Neural crest cell (in vitro differentiated cells): ENCODE results near the gene SBK2. TPM values are rescaled to one million over a fixed set of nuclear protein-coding genes. Genes with fewer than 3 reads are reported as not detected.

ENCODE experiments used
- DNase-seq: peaks from one replicate; pipeline ENCODE4 v3.0.0; 2021; ENCODE audit warnings: low read depth, mixed read lengths, low spot score
- H3K27ac Mint-ChIP-seq: one replicate; pipeline ENCODE4 v1.8.0; 2021; ENCODE audit warnings: mild to moderate bottlenecking, mixed read lengths; ENCODE audit not compliant: unreplicated experiment
- H3K27me3 Mint-ChIP-seq: 2 replicates; pipeline ENCODE4 v1.8.0; 2021; ENCODE audit warnings: low read depth, mild to moderate bottlenecking, mixed read lengths
- H3K36me3 Mint-ChIP-seq: 2 replicates; pipeline ENCODE4 v1.8.0; 2021; ENCODE audit warnings: low read depth, mild to moderate bottlenecking, mixed read lengths
- H3K4me1 Mint-ChIP-seq: 2 replicates; pipeline ENCODE4 v1.8.0; 2021; ENCODE audit warnings: mixed read lengths
- H3K4me3 Mint-ChIP-seq: one replicate; pipeline ENCODE4 v1.8.0; 2021; ENCODE audit warnings: mild to moderate bottlenecking, mixed read lengths
- H3K9me3 Mint-ChIP-seq: 2 replicates; pipeline ENCODE4 v1.8.0; 2021; ENCODE audit warnings: mixed read lengths
- total RNA-seq: library from RNA; stranded (reverse); gene quantifications from 2 replicates; pipeline ENCODE4 v1.2.1, GENCODE V29; 2021
- TF ChIP-seq, protein P1 (sequence below): fragments of 200-600 bp; sonication (generic); conservative IDR thresholded peaks from 2 replicates; pipeline ENCODE4 v1.5.0; 2021; ENCODE audit warnings: antibody characterized with exemption, mild to moderate bottlenecking

The SBK2 gene
- total RNA-seq, 1 donor from 2014 or later = not detected

DNA sequence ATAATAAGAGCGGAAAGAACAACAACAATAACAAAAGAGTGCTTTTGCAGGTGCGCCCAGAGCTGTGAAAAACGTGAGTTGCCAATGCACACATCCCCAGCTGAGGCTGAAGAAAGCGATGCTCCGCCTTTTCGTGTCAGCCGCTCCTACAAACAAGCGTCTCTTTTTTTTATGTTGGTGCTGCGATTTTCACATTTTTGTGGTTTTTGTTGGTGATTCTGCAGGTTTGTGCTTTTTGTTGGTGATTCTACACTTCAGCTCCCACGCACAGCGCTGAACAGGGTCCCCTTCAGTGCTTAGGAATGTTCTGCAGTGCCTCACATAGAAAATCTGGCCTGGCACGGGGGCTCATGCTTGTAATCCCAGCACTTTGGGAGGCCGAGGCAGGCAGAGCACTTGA is 15.7 kb upstream of the SBK2 start:
- H3K27me3 Mint-ChIP-seq = peaks cover 34% of the 10 kb centered on the region
- H3K9me3 Mint-ChIP-seq = no peaks in the 10 kb centered on the region
- H3K36me3 Mint-ChIP-seq = no peaks in the 10 kb centered on the region
- no peak overlapping the region for H3K27ac Mint-ChIP-seq
- H3K4me3 Mint-ChIP-seq = no peak overlapping the region
- peaks cover 29% of the 10 kb centered on the region for H3K4me1 Mint-ChIP-seq
- DNase-seq = no peak
- TF ChIP-seq, protein P1, sequence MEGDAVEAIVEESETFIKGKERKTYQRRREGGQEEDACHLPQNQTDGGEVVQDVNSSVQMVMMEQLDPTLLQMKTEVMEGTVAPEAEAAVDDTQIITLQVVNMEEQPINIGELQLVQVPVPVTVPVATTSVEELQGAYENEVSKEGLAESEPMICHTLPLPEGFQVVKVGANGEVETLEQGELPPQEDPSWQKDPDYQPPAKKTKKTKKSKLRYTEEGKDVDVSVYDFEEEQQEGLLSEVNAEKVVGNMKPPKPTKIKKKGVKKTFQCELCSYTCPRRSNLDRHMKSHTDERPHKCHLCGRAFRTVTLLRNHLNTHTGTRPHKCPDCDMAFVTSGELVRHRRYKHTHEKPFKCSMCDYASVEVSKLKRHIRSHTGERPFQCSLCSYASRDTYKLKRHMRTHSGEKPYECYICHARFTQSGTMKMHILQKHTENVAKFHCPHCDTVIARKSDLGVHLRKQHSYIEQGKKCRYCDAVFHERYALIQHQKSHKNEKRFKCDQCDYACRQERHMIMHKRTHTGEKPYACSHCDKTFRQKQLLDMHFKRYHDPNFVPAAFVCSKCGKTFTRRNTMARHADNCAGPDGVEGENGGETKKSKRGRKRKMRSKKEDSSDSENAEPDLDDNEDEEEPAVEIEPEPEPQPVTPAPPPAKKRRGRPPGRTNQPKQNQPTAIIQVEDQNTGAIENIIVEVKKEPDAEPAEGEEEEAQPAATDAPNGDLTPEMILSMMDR = no peak

DNA sequence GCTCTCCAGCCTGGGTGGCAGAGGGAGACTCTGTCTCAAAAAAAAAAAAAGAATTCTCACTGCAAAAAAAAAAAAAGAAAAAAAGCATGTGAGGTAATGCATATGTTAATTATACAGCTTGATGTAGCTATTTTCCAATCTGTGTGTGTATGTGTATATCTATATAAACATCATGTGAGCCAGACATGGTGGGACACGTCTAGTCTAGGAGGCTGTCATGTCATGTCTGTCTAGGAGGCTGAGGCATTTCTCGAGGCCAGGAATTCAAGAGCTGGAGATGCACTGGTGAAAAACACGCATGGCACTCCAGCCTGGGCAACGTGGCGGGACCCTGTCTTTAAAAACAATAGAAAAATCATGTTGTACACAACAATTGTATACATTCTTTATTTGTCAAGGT is 15.3 kb upstream of the SBK2 start:
- peaks cover 29% of the 10 kb centered on the region for H3K4me1 Mint-ChIP-seq
- TF ChIP-seq, protein P1 = no peak
- no peak overlapping the region for H3K27ac Mint-ChIP-seq

GRCh38 chr19:55550321-55550650 is 13.4 kb upstream of the SBK2 start:
- peaks cover 34% of the 10 kb centered on the region for H3K27me3 Mint-ChIP-seq
- peaks cover 38% of the 10 kb centered on the region for H3K4me1 Mint-ChIP-seq
- no peaks in the 10 kb centered on the region for H3K36me3 Mint-ChIP-seq
- no peak overlapping the region for H3K27ac Mint-ChIP-seq
- no peaks in the 10 kb centered on the region for H3K9me3 Mint-ChIP-seq
- TF ChIP-seq, protein P1 = peak; percentile 31
- H3K4me3 Mint-ChIP-seq = peak overlapping the region; percentile 68
- DNase-seq = no peak

More for the DNA sequence above, 15.3 kb upstream of the SBK2 start:
- DNase-seq = no peak
- no peak overlapping the region for H3K4me3 Mint-ChIP-seq
- H3K27me3 Mint-ChIP-seq = peaks cover 34% of the 10 kb centered on the region
- no peaks in the 10 kb centered on the region for H3K9me3 Mint-ChIP-seq
- no peaks in the 10 kb centered on the region for H3K36me3 Mint-ChIP-seq

DNA sequence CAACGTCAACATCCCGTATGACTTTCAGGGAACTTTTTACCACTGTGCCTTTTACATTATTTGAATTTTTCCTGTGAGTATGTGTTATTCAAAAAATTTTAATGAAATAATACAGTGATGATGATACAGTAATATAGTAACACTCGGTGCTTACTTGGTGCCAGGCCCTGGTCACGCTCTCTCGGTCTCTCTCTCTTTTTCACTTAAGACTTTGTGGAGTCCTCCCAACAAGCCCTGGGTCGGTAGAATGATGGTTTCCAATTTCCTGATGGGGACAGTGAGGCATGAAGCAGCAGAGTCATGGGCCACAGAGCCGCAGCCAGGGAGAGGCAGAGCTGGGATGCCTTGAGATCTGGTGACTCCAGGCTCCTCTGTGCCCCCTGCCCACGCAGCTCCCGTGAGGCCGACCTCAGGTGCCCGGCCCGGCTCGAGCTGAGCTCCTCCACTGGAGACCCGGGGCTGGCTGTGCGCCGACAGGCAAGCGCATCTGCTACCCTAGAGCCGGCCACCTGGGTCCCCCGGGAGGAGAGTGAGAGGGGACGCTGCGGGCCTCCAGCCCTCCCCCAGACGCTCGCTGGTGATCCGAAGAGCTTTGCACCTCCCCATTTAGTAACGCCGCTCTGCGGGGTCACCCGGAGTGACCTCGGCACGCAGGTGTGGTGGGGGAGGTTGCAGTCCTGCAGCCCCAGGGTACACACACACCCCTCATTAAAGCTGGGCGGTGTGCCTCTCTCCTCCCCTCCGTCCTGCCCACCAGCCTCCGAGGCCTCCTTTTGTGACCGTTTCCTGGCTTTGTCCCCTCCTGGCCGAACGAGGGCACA is 12.8 kb upstream of the SBK2 start:
- H3K9me3 Mint-ChIP-seq = no peaks in the 10 kb centered on the region
- no peak overlapping the region for H3K27ac Mint-ChIP-seq
- peak; percentile 16 for DNase-seq
- H3K4me1 Mint-ChIP-seq = peaks cover 37% of the 10 kb centered on the region
- no peaks in the 10 kb centered on the region for H3K36me3 Mint-ChIP-seq
- TF ChIP-seq, protein P1 = no peak
- H3K4me3 Mint-ChIP-seq = peak overlapping the region; percentile 68
- peaks cover 34% of the 10 kb centered on the region for H3K27me3 Mint-ChIP-seq

- Mint-ChIP-seq H3K9me3 (peaks cover 4% of the 10 kb centered on the region), H3K4me1 (peaks cover 28% of the 10 kb centered on the region), H3K36me3 (no peaks in the 10 kb centered on the region), H3K27ac (no peak overlapping the region), H3K27me3 (peaks cover 16% of the 10 kb centered on the region), H3K4me3 (no peak overlapping the region)
- DNase-seq = no peak
- TF ChIP-seq, protein P1 = no peak
Observed at GRCh38 chr19:55546822-55547614, 10.1 kb upstream of the SBK2 start.
